IMR-90 (cell line): Measurements from ENCODE around the gene CTCFL. TPM values are rescaled to one million over a fixed set of nuclear protein-coding genes. Genes with fewer than 3 reads are reported as not detected.

ENCODE experiments used
- ATAC-seq: fragments of 200-7000 bp; cut with Tn5 transposase; 2 replicates; pipeline ENCODE4 v1.9.1; 2020; ENCODE audit warnings: low read depth, mild to moderate bottlenecking, moderate library complexity
- BruUV-seq: library from RNA; stranded (reverse); fragments of 400-500 nt; replicated peaks from 2 replicates; lab custom pipeline; 2021; lab: Mats Ljungman, UMichigan
- CTCF ChIA-PET: fragments of 300-600 bp; formaldehyde crosslinking; extraction: SDS; loops from one replicate; lab custom pipeline; 2021; ENCODE audit warnings: antibody characterized with exemption; lab: Yijun Ruan, JAX
- POLR2A ChIA-PET: fragments of 300-600 bp; sonication (Branson Sonifier 250); formaldehyde crosslinking; loops from one replicate; lab custom pipeline; 2022; ENCODE audit warnings: antibody characterized with exemption; ENCODE audit not compliant: unreplicated experiment; lab: Charles Lee
- DNase-seq: peaks from one replicate; pipeline ENCODE4 v3.0.0; 2013
- H2AFZ ChIP-seq: replicated peaks from 2 replicates; pipeline ENCODE3; 2013; ENCODE audit warnings: low read length, mild to moderate bottlenecking; ENCODE audit not compliant: poor library complexity
- H2AK5ac ChIP-seq: 2 replicates; pipeline ENCODE4 v1.6.1; 2013; ENCODE audit warnings: low read depth, low read length, inconsistent platforms
- H2AK9ac ChIP-seq: replicated peaks from 2 replicates; pipeline ENCODE3; 2013; ENCODE audit warnings: mild to moderate bottlenecking, low read depth, low read length, moderate library complexity; ENCODE audit not compliant: poor library complexity
- H2BK120ac ChIP-seq: 2 replicates; pipeline ENCODE4 v1.6.1; 2013; ENCODE audit warnings: low read depth, low read length, inconsistent platforms
- H2BK15ac ChIP-seq: 3 replicates; pipeline ENCODE4 v1.6.1; 2013; ENCODE audit warnings: low read depth, low read length, inconsistent platforms
- H2BK20ac ChIP-seq: 2 replicates; pipeline ENCODE4 v1.6.1; 2013; ENCODE audit warnings: low read depth, mild to moderate bottlenecking, inconsistent platforms, low read length, moderate library complexity
- H2BK5ac ChIP-seq: 2 replicates; pipeline ENCODE4 v1.6.1; 2013; ENCODE audit warnings: mild to moderate bottlenecking, low read depth, low read length, inconsistent platforms; ENCODE audit not compliant: poor library complexity, severe bottlenecking
- H3K14ac ChIP-seq: replicated peaks from 2 replicates; pipeline ENCODE4 v1.6.1; 2013; ENCODE audit warnings: low read depth, low read length, inconsistent platforms
- H3K18ac ChIP-seq: 2 replicates; pipeline ENCODE4 v1.6.1; 2013; ENCODE audit warnings: low read depth, low read length, control low read depth
- H3K23ac ChIP-seq: 2 replicates; pipeline ENCODE4 v1.6.1; 2013; ENCODE audit warnings: low read depth, low read length, inconsistent platforms
- H3K27ac ChIP-seq: 2 replicates; pipeline ENCODE4 v1.5.1; 2013; ENCODE audit warnings: mild to moderate bottlenecking, control low read depth, low read length; ENCODE audit not compliant: insufficient read depth
- H3K27me3 ChIP-seq: 2 replicates; pipeline ENCODE4 v1.6.1; 2013; ENCODE audit warnings: low read length; ENCODE audit not compliant: control insufficient read depth, insufficient read depth
- H3K36me3 ChIP-seq: 2 replicates; pipeline ENCODE4 v1.6.1; 2013; ENCODE audit warnings: low read length, mixed read lengths; ENCODE audit not compliant: control insufficient read depth, insufficient read depth
- H3K4ac ChIP-seq: 2 replicates; pipeline ENCODE4 v1.6.1; 2013; ENCODE audit warnings: low read depth, low read length, inconsistent platforms
- H3K4me1 ChIP-seq: 2 replicates; pipeline ENCODE4 v1.6.1; 2013; ENCODE audit warnings: low read length, mixed read lengths; ENCODE audit not compliant: control insufficient read depth, insufficient read depth
- H3K4me2 ChIP-seq: 2 replicates; pipeline ENCODE4 v1.6.1; 2013; ENCODE audit warnings: low read depth, mild to moderate bottlenecking, control low read depth, low read length, moderate library complexity
- H3K4me3 ChIP-seq: 2 replicates; pipeline ENCODE4 v1.5.1; 2013; ENCODE audit warnings: low read depth, mild to moderate bottlenecking, control low read depth, low read length, moderate library complexity; ENCODE audit not compliant: insufficient read depth
- H3K56ac ChIP-seq: 2 replicates; pipeline ENCODE4 v1.6.1; 2013; ENCODE audit warnings: low read length, inconsistent platforms; ENCODE audit not compliant: insufficient read depth; ENCODE audit errors: extremely low read depth
- H3K79me1 ChIP-seq, 2 experiments: 2 replicates each; pipeline ENCODE4 v1.6.1; 2013; ENCODE audit warnings: low read length in 2 of 2, inconsistent platforms in 1 of 2, low read depth in 1 of 2
- H3K9ac ChIP-seq: 2 replicates; pipeline ENCODE4 v1.6.1; 2013; ENCODE audit warnings: low read depth, low read length, control low read depth
- H3K9me1 ChIP-seq: 2 replicates; pipeline ENCODE4 v1.6.1; 2013; ENCODE audit warnings: low read length, inconsistent platforms; ENCODE audit not compliant: insufficient read depth
- H3K9me3 ChIP-seq: 2 replicates; pipeline ENCODE4 v1.6.1; 2013; ENCODE audit warnings: low read length; ENCODE audit not compliant: control insufficient read depth, insufficient read depth
- H4K20me1 ChIP-seq: 2 replicates; pipeline ENCODE4 v1.6.1; 2013; ENCODE audit warnings: low read length, inconsistent platforms; ENCODE audit not compliant: insufficient read depth
- H4K5ac ChIP-seq: 2 replicates; pipeline ENCODE4 v1.6.1; 2013; ENCODE audit warnings: mild to moderate bottlenecking, low read depth, low read length, control low read depth
- H4K8ac ChIP-seq, 2 experiments: 2 replicates each; pipeline ENCODE4 v1.6.1; 2013; ENCODE audit warnings: low read depth in 2 of 2, low read length in 2 of 2, control low read depth in 1 of 2, inconsistent platforms in 1 of 2
- H4K91ac ChIP-seq: 2 replicates; pipeline ENCODE4 v1.6.1; 2013; ENCODE audit warnings: low read depth, low read length, inconsistent platforms; ENCODE audit not compliant: insufficient read depth
- BHLHE40 ChIP-seq: fragments of 150-350 bp; IDR thresholded peaks from 2 replicates; pipeline ENCODE4 v1.6.1; 2016; ENCODE audit warnings: mild to moderate bottlenecking, low read depth, low read length
- CEBPB ChIP-seq: IDR thresholded peaks from 2 replicates; pipeline ENCODE4 v1.6.1; 2012; ENCODE audit warnings: low read depth, low read length, improper control_type of control experiment
- CHD1 ChIP-seq: IDR thresholded peaks from 2 replicates; pipeline ENCODE4 v1.6.1; 2012; ENCODE audit warnings: low read depth, low read length, improper control_type of control experiment
- ELK1 ChIP-seq: fragments of 150-350 bp; IDR thresholded peaks from 2 replicates; pipeline ENCODE4 v1.6.1; 2016; ENCODE audit warnings: low read depth, mild to moderate bottlenecking, low read length, moderate library complexity, borderline replicate concordance
- MAFK ChIP-seq: IDR thresholded peaks from 2 replicates; pipeline ENCODE4 v1.6.1; 2012; ENCODE audit warnings: low read depth, low read length, improper control_type of control experiment
- MAZ ChIP-seq: IDR thresholded peaks from 2 replicates; pipeline ENCODE4 v1.6.1; 2012; ENCODE audit warnings: low read depth, mild to moderate bottlenecking, low read length, improper control_type of control experiment, moderate library complexity, borderline replicate concordance
- MXI1 ChIP-seq: IDR thresholded peaks from 2 replicates; pipeline ENCODE4 v1.6.1; 2012; ENCODE audit warnings: low read depth, mild to moderate bottlenecking, low read length, moderate library complexity, borderline replicate concordance
- NFE2L2 ChIP-seq: fragments of 150-350 bp; IDR thresholded peaks from 2 replicates; pipeline ENCODE4 v1.6.1; 2016; ENCODE audit warnings: low read depth, mild to moderate bottlenecking, low read length
- POLR2A ChIP-seq: IDR thresholded peaks from 2 replicates; pipeline ENCODE4 v1.6.1; 2012; ENCODE audit warnings: mild to moderate bottlenecking, low read depth, low read length
- RCOR1 ChIP-seq: IDR thresholded peaks from 2 replicates; pipeline ENCODE4 v1.6.1; 2012; ENCODE audit warnings: mild to moderate bottlenecking, low read length, improper control_type of control experiment; ENCODE audit not compliant: insufficient replicate concordance
- RFX5 ChIP-seq: IDR thresholded peaks from 2 replicates; pipeline ENCODE4 v1.8.0; 2012; ENCODE audit warnings: low read depth, mild to moderate bottlenecking, low read length, moderate library complexity
- SMC3 ChIP-seq: fragments of 150-350 bp; IDR thresholded peaks from 2 replicates; pipeline ENCODE4 v1.6.1; 2016; ENCODE audit warnings: low read depth, mild to moderate bottlenecking, antibody characterized with exemption, low read length, moderate library complexity
- USF2 ChIP-seq: fragments of 150-350 bp; IDR thresholded peaks from 2 replicates; pipeline ENCODE4 v1.6.1; 2017; ENCODE audit warnings: mild to moderate bottlenecking, antibody characterized with exemption, low read length, low read depth
- WGBS, 2 experiments: methylation state at CpG; one replicate each; pipeline versions ENCODE4 v1.1.5 to v1.1.7; 2013; ENCODE audit warnings: missing lambda C conversion rate in 2 of 2; ENCODE audit not compliant: insufficient read length in 1 of 2; ENCODE audit errors: extremely low coverage in 2 of 2; 5-methylcytosine and 5-hydroxymethylcytosine counted together
- dilution Hi-C: fragments of 300-500 bp; cut with HindIII; formaldehyde crosslinking; loops from one replicate; pipeline ENCODE4 v1.14.3; 2018; ENCODE audit warnings: low sequenced_read_pairs; ENCODE audit not compliant: unreplicated experiment
- in situ Hi-C: fragments of 300-500 bp; cut with MboI; formaldehyde crosslinking; loops from 3 replicates; pipeline ENCODE4 v1.14.3; 2019; ENCODE audit warnings: low sequenced_read_pairs, inconsistent platforms, mixed read lengths
- intact Hi-C: fragments of 100-400 bp; cut with micrococcal nuclease; formaldehyde crosslinking; loops from 2 replicates; pipeline ENCODE4 v1.10.0; 2022
- polyA plus RNA-seq, 3 experiments: library from polyadenylated mRNA; depleted of rRNA; stranded (reverse); fragments of >200 nt; gene quantifications; 2 replicates each; pipeline ENCODE4 v1.2.3, GENCODE V29; 2012; ENCODE audit warnings: low replicate concordance in 1 of 3
- total RNA-seq: library from RNA; depleted of rRNA; stranded (reverse); fragments of >200 nt; gene quantifications from 2 replicates; pipeline ENCODE4 v1.2.3, GENCODE V29; 2012
- TF ChIP-seq, protein P1 (sequence below): conservative IDR thresholded peaks from 2 replicates; pipeline ENCODE4 v1.5.1; 2012; ENCODE audit warnings: mild to moderate bottlenecking, low read depth, low read length, improper control_type of control experiment

Gene CTCFL
- total and polyA plus RNA-seq, 2 of the 4 experiments (the other 2 are of a cell fraction), result not detected

GRCh38 chr20:57474816-57475215, 50.1 kb downstream of the CTCFL start:
- BruUV-seq, result no TSS peak
- H4K8ac ChIP-seq, result no peak overlapping the region
- intact Hi-C loops (no loop called here), dilution Hi-C loops (no loop called here), in situ Hi-C loops (no loop called here)
- H3K27me3 ChIP-seq, result peaks cover 30% of the 10 kb centered on the region
- no peak overlapping the region for H2BK120ac ChIP-seq
- ChIA-PET CTCF (no interaction called here), POLR2A (no interaction called here)
- no peak overlapping the region for H3K4me2 ChIP-seq
- no peak overlapping the region for H4K91ac ChIP-seq
- H3K27ac ChIP-seq, result no peak overlapping the region
- H3K9ac ChIP-seq, result no peak overlapping the region
- H2BK15ac ChIP-seq, result no peak overlapping the region
- H2BK5ac ChIP-seq, result no peak overlapping the region
- no peak overlapping the region for H3K4me3 ChIP-seq
- WGBS, 2 experiments, result no CpG with 5 or more reads among the region's 7 CpGs
- H3K14ac ChIP-seq, result no peak overlapping the region
- no peak overlapping the region for H3K18ac ChIP-seq
- H3K4ac ChIP-seq, result no peak overlapping the region
- no peaks in the 10 kb centered on the region for H3K9me1 ChIP-seq
- H3K79me1 ChIP-seq, result no peaks in the 10 kb centered on the region
- no peaks in the 10 kb centered on the region for H4K20me1 ChIP-seq
- TF ChIP-seq POLR2A (no peak), MAZ (no peak), MXI1 (no peak), USF2 (no peak), MAFK (no peak), RCOR1 (no peak), NFE2L2 (no peak), SMC3 (no peak), RFX5 (no peak), CEBPB (no peak), BHLHE40 (no peak), ELK1 (no peak), CHD1 (no peak)
- TF ChIP-seq, protein P1, sequence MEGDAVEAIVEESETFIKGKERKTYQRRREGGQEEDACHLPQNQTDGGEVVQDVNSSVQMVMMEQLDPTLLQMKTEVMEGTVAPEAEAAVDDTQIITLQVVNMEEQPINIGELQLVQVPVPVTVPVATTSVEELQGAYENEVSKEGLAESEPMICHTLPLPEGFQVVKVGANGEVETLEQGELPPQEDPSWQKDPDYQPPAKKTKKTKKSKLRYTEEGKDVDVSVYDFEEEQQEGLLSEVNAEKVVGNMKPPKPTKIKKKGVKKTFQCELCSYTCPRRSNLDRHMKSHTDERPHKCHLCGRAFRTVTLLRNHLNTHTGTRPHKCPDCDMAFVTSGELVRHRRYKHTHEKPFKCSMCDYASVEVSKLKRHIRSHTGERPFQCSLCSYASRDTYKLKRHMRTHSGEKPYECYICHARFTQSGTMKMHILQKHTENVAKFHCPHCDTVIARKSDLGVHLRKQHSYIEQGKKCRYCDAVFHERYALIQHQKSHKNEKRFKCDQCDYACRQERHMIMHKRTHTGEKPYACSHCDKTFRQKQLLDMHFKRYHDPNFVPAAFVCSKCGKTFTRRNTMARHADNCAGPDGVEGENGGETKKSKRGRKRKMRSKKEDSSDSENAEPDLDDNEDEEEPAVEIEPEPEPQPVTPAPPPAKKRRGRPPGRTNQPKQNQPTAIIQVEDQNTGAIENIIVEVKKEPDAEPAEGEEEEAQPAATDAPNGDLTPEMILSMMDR, result no peak
- no peak overlapping the region for H2BK20ac ChIP-seq
- ATAC-seq (no peak), DNase-seq (no peak)
- H2AK5ac ChIP-seq, result no peak overlapping the region
- H2AFZ ChIP-seq, result no peak overlapping the region
- peaks cover 3% of the 10 kb centered on the region for H3K9me3 ChIP-seq
- no peak overlapping the region for H3K56ac ChIP-seq
- no peak overlapping the region for H2AK9ac ChIP-seq
- no peaks in the 10 kb centered on the region for H3K4me1 ChIP-seq
- no peak overlapping the region for H3K23ac ChIP-seq
- H4K5ac ChIP-seq, result no peak overlapping the region
- H3K36me3 ChIP-seq, result no peaks in the 10 kb centered on the region
